NB4 (cell line): ENCODE results near the gene ARCN1.

Experiments
- CTCF ChIP-seq: IDR thresholded peaks from one replicate; pipeline ENCODE4 v1.5.1; 2012; ENCODE audit warnings: low read depth, low read length
- MAX ChIP-seq: IDR thresholded peaks from 2 replicates; pipeline ENCODE4 v1.6.1; 2011; ENCODE audit warnings: low read depth, low read length
- MYC ChIP-seq: IDR thresholded peaks from 2 replicates; pipeline ENCODE4 v1.6.1; 2011; ENCODE audit warnings: low read depth, low read length
- POLR2A ChIP-seq: IDR thresholded peaks from 2 replicates; pipeline ENCODE4 v1.6.1; 2011; ENCODE audit warnings: mild to moderate bottlenecking; ENCODE audit not compliant: insufficient read length; ENCODE audit errors: extremely low read depth

- TF ChIP-seq CTCF (no peak), POLR2A (no peak), MAX (no peak), MYC (no peak)
Observed at GRCh38 chr11:118643995-118644345, 71.8 kb downstream of the ARCN1 start.
